A549 (cell line): Measurements from ENCODE around the gene SLF2. TPM values are rescaled to one million over a fixed set of nuclear protein-coding genes. Genes with fewer than 3 reads are reported as not detected.

Experiments used
- ATAC-seq, 2 experiments: fragments of 200-7000 bp in 1 of 2; fragments of >200 bp in 1 of 2; cut with Nextera tagmentation in 1 of 2; cut with Tn5 transposase in 1 of 2; 3 replicates each; pipeline versions ENCODE4 v1.8.0 to v1.9.1; 2018 to 2020; ENCODE audit warnings: mild to moderate bottlenecking in 1 of 2, moderate library complexity in 1 of 2
- CTCF ChIA-PET: fragments of 300-600 bp; sonication (Branson Sonifier 250); formaldehyde crosslinking; extraction: SDS; loops from one replicate; lab custom pipeline; 2021; ENCODE audit warnings: antibody characterized with exemption, inconsistent platforms; lab: Yijun Ruan, JAX
- POLR2A ChIA-PET: fragments of 350-600 bp; formaldehyde crosslinking; extraction: SDS; loops from one replicate; lab custom pipeline; 2021; ENCODE audit warnings: antibody characterized with exemption, inconsistent platforms; lab: Yijun Ruan, JAX
- DNase-seq, 2 experiments: peaks; one replicate each; pipeline versions ENCODE4 v3.0.0 to v3.0.0-alpha.2; 2011 to 2016; ENCODE audit warnings: low read depth in 1 of 2, low spot score in 1 of 2
- FAIRE-seq: peaks from 2 replicates; lab custom pipeline; 2011; peaks lifted over from hg19 to GRCh38; lab: Jason Lieb, UNC
- H3K27ac ChIP-seq, 2 experiments: fragments of >200 bp; sonication (Bioruptor Twin); formaldehyde crosslinking; 3 replicates each; pipeline ENCODE4 v1.5.1; 2016 to 2017
- H3K4me1 ChIP-seq: fragments of >200 bp; sonication (Bioruptor Twin); formaldehyde crosslinking; 3 replicates; pipeline ENCODE4 v1.6.1; 2016
- H3K4me2 ChIP-seq: fragments of >200 bp; sonication (Bioruptor Twin); formaldehyde crosslinking; 3 replicates; pipeline ENCODE4 v1.6.1; 2016
- H3K4me3 ChIP-seq: fragments of >200 bp; sonication (Bioruptor Twin); formaldehyde crosslinking; 3 replicates; pipeline ENCODE4 v1.5.1; 2016
- H3K9me3 ChIP-seq: fragments of >200 bp; sonication (Bioruptor Twin); formaldehyde crosslinking; 3 replicates; pipeline ENCODE4 v1.6.1; 2016
- BHLHE40 ChIP-seq: IDR thresholded peaks from 2 replicates; pipeline ENCODE4 v1.6.1; 2012; ENCODE audit warnings: low read depth, low read length, inconsistent platforms
- CBX2 ChIP-seq: fragments of 200-600 bp; sonication (generic); IDR thresholded peaks from 2 replicates; pipeline ENCODE4 v1.6.1; 2016; ENCODE audit warnings: low read depth, mild to moderate bottlenecking, borderline replicate concordance
- CBX8 ChIP-seq: fragments of 200-600 bp; sonication (generic); IDR thresholded peaks from 2 replicates; pipeline ENCODE4 v1.6.1; 2016
- CEBPB ChIP-seq, 2 experiments: fragments of >200 bp in 1 of 2; sonication (Bioruptor Twin) in 1 of 2; formaldehyde crosslinking in 1 of 2; IDR thresholded peaks; 2 replicates each; pipeline ENCODE4 v1.6.1; 2012 to 2016
- E2F6 ChIP-seq: IDR thresholded peaks from 2 replicates; pipeline ENCODE4 v1.6.1; 2012; ENCODE audit warnings: low read depth, borderline replicate concordance
- EHF ChIP-seq: fragments of 250-450 bp; sonication (Bioruptor Pico); IDR thresholded peaks from 2 replicates; pipeline ENCODE4 v1.5.0; 2020; ENCODE audit warnings: mild to moderate bottlenecking
- EHMT2 ChIP-seq: fragments of 200-600 bp; sonication (generic); IDR thresholded peaks from 2 replicates; pipeline ENCODE4 v1.6.1; 2016; ENCODE audit warnings: antibody characterized with exemption, low read depth, mild to moderate bottlenecking, moderate library complexity
- EP300 ChIP-seq, 2 experiments: fragments of >200 bp; sonication (Bioruptor Twin); formaldehyde crosslinking; IDR thresholded peaks; 2 replicates in 1 of 2; 3 replicates in 1 of 2; pipeline ENCODE4 v1.6.1; 2016 to 2017
- FOSL2 ChIP-seq, 2 experiments: fragments of 450-650 bp in 1 of 2; fragments of >200 bp in 1 of 2; sonication (Bioruptor Twin) in 1 of 2; formaldehyde crosslinking; IDR thresholded peaks; 2 replicates each; pipeline versions ENCODE4 v1.5.0 to v1.6.1; 2016 to 2020; ENCODE audit warnings: mild to moderate bottlenecking in 1 of 2, moderate library complexity in 1 of 2
- FOXS1 ChIP-seq: fragments of 250-450 bp; sonication (Bioruptor Pico); IDR thresholded peaks from 2 replicates; pipeline ENCODE4 v1.5.0; 2020; ENCODE audit warnings: mild to moderate bottlenecking, moderate library complexity
- HDAC2 ChIP-seq: fragments of 200-600 bp; sonication (generic); IDR thresholded peaks from 2 replicates; pipeline ENCODE4 v1.6.1; 2016
- HMGXB4 ChIP-seq: fragments of 250-450 bp; sonication (Bioruptor Pico); IDR thresholded peaks from 2 replicates; pipeline ENCODE4 v1.5.0; 2021; ENCODE audit warnings: mild to moderate bottlenecking, moderate library complexity, borderline replicate concordance
- HOXB13 ChIP-seq: fragments of 250-450 bp; sonication (Bioruptor Pico); IDR thresholded peaks from 2 replicates; pipeline ENCODE4 v1.5.0; 2020; ENCODE audit warnings: low read depth, mild to moderate bottlenecking, moderate library complexity
- JUN ChIP-seq, 2 experiments: fragments of >200 bp; sonication (Bioruptor Twin); formaldehyde crosslinking; IDR thresholded peaks; 2 replicates in 1 of 2; 3 replicates in 1 of 2; pipeline ENCODE4 v1.6.1; 2016 to 2017
- JUNB ChIP-seq: fragments of >200 bp; sonication (Bioruptor Twin); formaldehyde crosslinking; IDR thresholded peaks from 2 replicates; pipeline ENCODE4 v1.6.1; 2016
- KDM5A ChIP-seq: fragments of 200-600 bp; sonication (generic); IDR thresholded peaks from 2 replicates; pipeline ENCODE4 v1.6.1; 2016; ENCODE audit warnings: antibody characterized with exemption, mild to moderate bottlenecking
- MAX ChIP-seq: IDR thresholded peaks from 2 replicates; pipeline ENCODE4 v1.6.1; 2012
- MAZ ChIP-seq: fragments of 150-350 bp; IDR thresholded peaks from 2 replicates; pipeline ENCODE4 v1.6.1; 2014; ENCODE audit warnings: antibody characterized with exemption, low read depth, low read length, borderline replicate concordance
- MYC ChIP-seq: IDR thresholded peaks from 2 replicates; pipeline ENCODE4 v1.6.1; 2012; ENCODE audit warnings: mild to moderate bottlenecking, inconsistent platforms, low read length, improper control_type of control experiment, borderline replicate concordance
- NFE2L2 ChIP-seq: fragments of 150-350 bp; conservative IDR thresholded peaks from 2 replicates; pipeline ENCODE4 v1.6.1; 2014; ENCODE audit warnings: low read length
- PBX3 ChIP-seq: IDR thresholded peaks from 2 replicates; pipeline ENCODE4 v1.6.1; 2012
- POLR2AphosphoS2 ChIP-seq: conservative IDR thresholded peaks from 2 replicates; pipeline ENCODE4 v1.6.1; 2012; ENCODE audit warnings: low read length, improper control_type of control experiment, inconsistent platforms
- RAD21 ChIP-seq, 2 experiments: fragments of >200 bp in 1 of 2; sonication (Bioruptor Twin) in 1 of 2; formaldehyde crosslinking in 1 of 2; IDR thresholded peaks in 1 of 2; conservative IDR thresholded peaks in 1 of 2; 2 replicates in 1 of 2; 3 replicates in 1 of 2; pipeline ENCODE4 v1.6.1; 2012 to 2018; ENCODE audit warnings: inconsistent platforms in 1 of 2
- RARB ChIP-seq: fragments of 250-450 bp; sonication (Bioruptor Pico); IDR thresholded peaks from 2 replicates; pipeline ENCODE4 v1.8.0; 2021; ENCODE audit warnings: mild to moderate bottlenecking, moderate library complexity
- RCOR1 ChIP-seq: fragments of 150-350 bp; IDR thresholded peaks from 2 replicates; pipeline ENCODE4 v1.6.1; 2014; ENCODE audit warnings: antibody characterized with exemption, low read length, low read depth
- TP53 ChIP-seq: fragments of 250-450 bp; sonication (Bioruptor Pico); IDR thresholded peaks from 2 replicates; pipeline ENCODE4 v1.5.0; 2021; ENCODE audit warnings: mild to moderate bottlenecking, moderate library complexity
- ZNF302 ChIP-seq: fragments of 250-450 bp; sonication (Bioruptor Pico); IDR thresholded peaks from 2 replicates; pipeline ENCODE4 v1.9.0; 2021; ENCODE audit warnings: inconsistent platforms, mild to moderate bottlenecking, moderate library complexity
- WGBS: methylation state at CpG from one replicate; pipeline ENCODE4 v1.1.6; 2017; ENCODE audit errors: missing lambda C conversion rate; 5-methylcytosine and 5-hydroxymethylcytosine counted together
- polyA plus RNA-seq, 4 experiments: library from polyadenylated mRNA; depleted of rRNA in 3 of 4; stranded (reverse); fragments of >200 nt; fragmentation: RNase III in 1 of 4; extraction: RNeasy Plus Mini Kit Qiagen cat#74134 plus additional on column Dnase treatment in 1 of 4; gene quantifications; 2 replicates in 3 of 4; 3 replicates in 1 of 4; pipeline ENCODE4 v1.2.3, GENCODE V29; 2011 to 2017
- TF ChIP-seq, protein P1 (sequence below): fragments of >200 bp; sonication (Bioruptor Twin); formaldehyde crosslinking; IDR thresholded peaks from 3 replicates; pipeline ENCODE4 v1.5.1; 2016
- TF ChIP-seq, protein P2 (sequence below): fragments of 150-350 bp; IDR thresholded peaks from 2 replicates; pipeline ENCODE4 v1.6.1; 2014; ENCODE audit warnings: low read depth, mild to moderate bottlenecking, low read length

Gene SLF2
- polyA plus RNA-seq, 2 of the 4 experiments (the other 2 are of a cell fraction): 13.0 to 16.6 TPM

DNA sequence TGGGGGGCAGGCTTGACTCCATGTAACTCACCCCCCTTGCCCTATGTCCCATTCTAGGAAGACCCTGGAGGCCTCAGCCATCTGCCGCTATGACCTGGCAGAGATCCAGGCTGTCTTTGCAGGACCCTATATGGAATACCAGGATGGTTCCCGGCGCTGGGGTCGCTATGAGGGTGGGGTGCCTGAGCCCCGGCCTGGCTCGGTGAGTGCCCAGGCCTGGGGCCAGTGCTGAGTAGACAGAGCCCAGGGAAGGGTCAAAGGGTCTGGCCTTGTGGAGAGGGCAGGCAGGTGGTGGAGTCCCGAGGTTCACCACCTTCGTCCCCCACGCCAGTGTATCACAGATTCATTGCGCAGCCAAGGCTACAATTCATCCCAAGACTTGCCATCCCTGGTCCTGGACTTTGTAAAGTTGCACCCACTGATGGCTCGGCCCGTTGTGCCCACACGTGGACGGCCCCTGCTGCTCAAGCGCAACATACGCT, 67.1 kb downstream of the SLF2 start (continued):
- TF ChIP-seq MYC (no peak), ZNF302 (CRISPR knock-in tag) (no peak), NFE2L2 (no peak), CBX2 (no peak), HDAC2 (no peak), RAD21 (conservative IDR thresholded peaks at IDR 0.05 in 1 of 2, IDR thresholded peaks at IDR 0.05 in 1 of 2) (no peak)

- no peak overlapping the region for H3K27ac ChIP-seq
- WGBS: 68% methylated on average over 2 of the region's 2 CpGs
- CTCF ChIA-PET: interaction anchor here (1.0 to 1.9 kb wide), 6 partner anchors 11 to 38 kb away, joined by 3 to 10 read pairs (median 6); partner anchors contain the start of gene SEMA4G
Observed at GRCh38 chr10:100980311-100980710, 67.5 kb downstream of the SLF2 start.

DNA sequence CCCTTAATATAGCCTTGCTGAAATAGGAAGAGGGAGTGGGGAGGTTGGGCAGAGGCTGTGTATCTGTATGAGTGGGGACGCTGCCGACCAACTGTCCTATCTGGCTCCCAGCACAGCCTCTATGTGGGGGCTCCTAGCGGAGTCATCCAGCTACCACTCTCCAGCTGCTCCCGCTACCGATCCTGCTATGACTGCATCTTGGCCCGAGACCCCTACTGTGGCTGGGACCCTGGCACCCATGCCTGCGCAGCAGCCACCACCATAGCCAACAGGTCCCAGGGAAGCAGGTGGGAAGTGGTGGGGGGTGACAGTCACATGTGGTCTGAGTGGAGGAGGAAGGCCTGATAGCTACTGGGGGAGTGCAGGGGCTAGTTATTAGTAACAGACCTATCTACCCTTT, 67.9 kb downstream of the SLF2 start:
- H3K27ac ChIP-seq: no peak overlapping the region
- CTCF ChIA-PET: interaction anchor here (0.9 to 1.9 kb wide), 8 partner anchors 8 to 38 kb away, joined by 3 to 10 read pairs (median 4); partner anchors contain the start of gene SEMA4G
- H3K4me2 ChIP-seq: no peak overlapping the region
- H3K4me1 ChIP-seq: peaks cover 7% of the 10 kb centered on the region
- DNase-seq: no peak
- no peak for FAIRE-seq
- no peak for TF ChIP-seq KDM5A
- TF ChIP-seq POLR2AphosphoS2: no peak
- TF ChIP-seq EP300 (IDR thresholded peaks at IDR 0.05): no peak
- TF ChIP-seq CBX8: no peak
- TF ChIP-seq FOSL2 (IDR thresholded peaks at IDR 0.05): no peak
- TF ChIP-seq FOSL2 (CRISPR knock-in tag; IDR thresholded peaks at IDR 0.05): no peak
- TF ChIP-seq PBX3: no peak
- no peak for TF ChIP-seq E2F6
- no peak for TF ChIP-seq CEBPB (IDR thresholded peaks at IDR 0.05)
- no peak for TF ChIP-seq MAX
- TF ChIP-seq, protein P1, sequence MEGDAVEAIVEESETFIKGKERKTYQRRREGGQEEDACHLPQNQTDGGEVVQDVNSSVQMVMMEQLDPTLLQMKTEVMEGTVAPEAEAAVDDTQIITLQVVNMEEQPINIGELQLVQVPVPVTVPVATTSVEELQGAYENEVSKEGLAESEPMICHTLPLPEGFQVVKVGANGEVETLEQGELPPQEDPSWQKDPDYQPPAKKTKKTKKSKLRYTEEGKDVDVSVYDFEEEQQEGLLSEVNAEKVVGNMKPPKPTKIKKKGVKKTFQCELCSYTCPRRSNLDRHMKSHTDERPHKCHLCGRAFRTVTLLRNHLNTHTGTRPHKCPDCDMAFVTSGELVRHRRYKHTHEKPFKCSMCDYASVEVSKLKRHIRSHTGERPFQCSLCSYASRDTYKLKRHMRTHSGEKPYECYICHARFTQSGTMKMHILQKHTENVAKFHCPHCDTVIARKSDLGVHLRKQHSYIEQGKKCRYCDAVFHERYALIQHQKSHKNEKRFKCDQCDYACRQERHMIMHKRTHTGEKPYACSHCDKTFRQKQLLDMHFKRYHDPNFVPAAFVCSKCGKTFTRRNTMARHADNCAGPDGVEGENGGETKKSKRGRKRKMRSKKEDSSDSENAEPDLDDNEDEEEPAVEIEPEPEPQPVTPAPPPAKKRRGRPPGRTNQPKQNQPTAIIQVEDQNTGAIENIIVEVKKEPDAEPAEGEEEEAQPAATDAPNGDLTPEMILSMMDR: no peak
- TF ChIP-seq RARB (CRISPR knock-in tag): no peak
- TF ChIP-seq EHMT2: no peak
- TF ChIP-seq BHLHE40: no peak
- TF ChIP-seq, all 56 proteins: peak for 0
- H3K9me3 ChIP-seq: no peaks in the 10 kb centered on the region
- POLR2A ChIA-PET: no interaction called here
- 100% methylated on average over 7 of the region's 7 CpGs for WGBS
- ATAC-seq: no peak
- no peak overlapping the region for H3K4me3 ChIP-seq

More at GRCh38 chr10:100980311-100980710, 67.5 kb downstream of the SLF2 start:
- Histone ChIP-seq H3K4me2 (no peak overlapping the region), H3K9me3 (no peaks in the 10 kb centered on the region), H3K4me1 (peaks cover 3% of the 10 kb centered on the region; the same call in 2 of the 3 replicates)
- FAIRE-seq: no peak
- TF ChIP-seq FOXS1 (CRISPR knock-in tag): no peak
- no peak for TF ChIP-seq CBX2
- TF ChIP-seq RCOR1: no peak
- TF ChIP-seq JUNB: no peak
- TF ChIP-seq EP300 (IDR thresholded peaks at IDR 0.05): no peak
- no peak for TF ChIP-seq MYC
- TF ChIP-seq RARB (CRISPR knock-in tag): no peak
- no peak for TF ChIP-seq MAZ
- no peak for TF ChIP-seq TP53 (CRISPR knock-in tag)
- TF ChIP-seq CEBPB (IDR thresholded peaks at IDR 0.05): no peak
- no peak for TF ChIP-seq RAD21 (conservative IDR thresholded peaks at IDR 0.05 in 1 of 2, IDR thresholded peaks at IDR 0.05 in 1 of 2)
- TF ChIP-seq, protein P2, sequence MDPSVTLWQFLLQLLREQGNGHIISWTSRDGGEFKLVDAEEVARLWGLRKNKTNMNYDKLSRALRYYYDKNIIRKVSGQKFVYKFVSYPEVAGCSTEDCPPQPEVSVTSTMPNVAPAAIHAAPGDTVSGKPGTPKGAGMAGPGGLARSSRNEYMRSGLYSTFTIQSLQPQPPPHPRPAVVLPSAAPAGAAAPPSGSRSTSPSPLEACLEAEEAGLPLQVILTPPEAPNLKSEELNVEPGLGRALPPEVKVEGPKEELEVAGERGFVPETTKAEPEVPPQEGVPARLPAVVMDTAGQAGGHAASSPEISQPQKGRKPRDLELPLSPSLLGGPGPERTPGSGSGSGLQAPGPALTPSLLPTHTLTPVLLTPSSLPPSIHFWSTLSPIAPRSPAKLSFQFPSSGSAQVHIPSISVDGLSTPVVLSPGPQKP: no peak
- no peak for TF ChIP-seq JUN (IDR thresholded peaks at IDR 0.05)
- TF ChIP-seq HMGXB4 (CRISPR knock-in tag): no peak
- no peak for TF ChIP-seq EHF (CRISPR knock-in tag)
- TF ChIP-seq FOSL2 (IDR thresholded peaks at IDR 0.05): no peak
- no peak for TF ChIP-seq FOSL2 (CRISPR knock-in tag; IDR thresholded peaks at IDR 0.05)
- TF ChIP-seq HOXB13 (CRISPR knock-in tag): no peak
- TF ChIP-seq, all 56 proteins: peak for 0
- no peak overlapping the region for H3K4me3 ChIP-seq
- POLR2A ChIA-PET: no interaction called here
- ATAC-seq (no peak), DNase-seq (no peak)
